ENCODE data around the gene DGCR6L.
"Not testable (repeated sequence)": the region's sequence is repeated elsewhere in the genome, so short reads cannot be mapped to it uniquely, and the experiment has no call there.

DGCR6L gene

GRCh38 chr22:20275836-20276235, 44.0 kb downstream of the DGCR6L start:
- no peak for DNase-seq (ENCODE audit: low spot score)

- not testable (repeated sequence) for DNase-seq (ENCODE audit: low spot score)
Measured at GRCh38 chr22:20275325-20275724, 44.5 kb downstream of the DGCR6L start.

GRCh38 chr22:20274374-20274773, 45.5 kb downstream of the DGCR6L start:
- not testable (repeated sequence) for DNase-seq (ENCODE audit: low spot score)

- no peak for DNase-seq (ENCODE audit: low spot score)
Measured at GRCh38 chr22:20273758-20274181, 46.1 kb downstream of the DGCR6L start.

GRCh38 chr22:20272700-20273099, 47.2 kb downstream of the DGCR6L start:
- DNase-seq (ENCODE audit: low spot score) = no peak

GRCh38 chr22:20272174-20272573, 47.7 kb downstream of the DGCR6L start:
- no peak for DNase-seq (ENCODE audit: low spot score)

- DNase-seq (ENCODE audit: low spot score) = no peak
Measured at GRCh38 chr22:20271114-20271994, 48.5 kb downstream of the DGCR6L start.

- DNase-seq (ENCODE audit: low spot score) = not testable (repeated sequence)
Measured at GRCh38 chr22:20270190-20271113, 49.4 kb downstream of the DGCR6L start.

GRCh38 chr22:20269673-20270072, 50.2 kb downstream of the DGCR6L start:
- DNase-seq (ENCODE audit: low spot score) = not testable (repeated sequence)

GRCh38 chr22:20269201-20269600, 50.7 kb downstream of the DGCR6L start:
- not testable (repeated sequence) for DNase-seq (ENCODE audit: low spot score)

GRCh38 chr22:20268279-20269012, 51.4 kb downstream of the DGCR6L start, which contains the start of gene RTN4R:
TSS of gene RTN4R (minus strand) at chr22:20268318. CDS start at chr22:20268092, 226 bp downstream.
- DNase-seq (ENCODE audit: low spot score) = peak; percentile 32

- DNase-seq (ENCODE audit: low spot score) = no peak
Measured at GRCh38 chr22:20267441-20268278, 52.2 kb downstream of the DGCR6L start.

- DNase-seq (ENCODE audit: low spot score) = not testable (repeated sequence)
Measured at GRCh38 chr22:20266667-20267440, 53.0 kb downstream of the DGCR6L start.

GRCh38 chr22:20265772-20266666, 53.8 kb downstream of the DGCR6L start:
- DNase-seq (ENCODE audit: low spot score) = not testable (repeated sequence)

GRCh38 chr22:20264614-20265452, 55.0 kb downstream of the DGCR6L start:
- no peak for DNase-seq (ENCODE audit: low spot score)
